ENCODE measurements around the gene SEPSECS. TPM values are rescaled to one million over a fixed set of nuclear protein-coding genes. Genes with fewer than 3 reads are reported as not detected.

The SEPSECS gene
- total and polyA plus RNA-seq, 2 of the 8 experiments (the other 6 are each of a cell fraction or from before 2014, with no cell fraction given): 1.9 to 4.1 TPM

- Histone ChIP-seq H4K8ac (ENCODE audit: extremely low read depth, insufficient read depth, low read length) (no peak overlapping the region), H3K9ac (replicated peaks in 1 of 4; ENCODE audit: extremely low read depth in 1 of 4, low read depth in 3 of 4, low read length in 3 of 4) (no peak overlapping the region), H4K5ac (ENCODE audit: insufficient read length, low read depth, low read length) (no peak overlapping the region), H2BK20ac (ENCODE audit: low read length) (no peak overlapping the region), H3K4ac (replicated peaks; ENCODE audit: insufficient read length, low read depth, low read length) (no peak overlapping the region), H3K79me1 (ENCODE audit: low read depth, low read length) (no peaks in the 10 kb centered on the region), H2BK5ac (ENCODE audit: low read depth, low read length) (no peak overlapping the region), H3K36me3 (ENCODE audit: control insufficient read depth in 2 of 4, insufficient read depth in 4 of 4, low read length in 3 of 4) (no peaks in the 10 kb centered on the region), H3K23ac (ENCODE audit: insufficient read length) (no peak overlapping the region), H2AK5ac (ENCODE audit: low read depth, low read length) (no peak overlapping the region), H4K91ac (replicated peaks; ENCODE audit: insufficient read length, low read length) (no peak overlapping the region), H3K23me2 (ENCODE audit: low read depth, low read length) (no peaks in the 10 kb centered on the region), H4K20me1 (replicated peaks in 1 of 2; ENCODE audit: control insufficient read depth in 1 of 2, insufficient read depth in 2 of 2, low read length in 2 of 2) (no peaks in the 10 kb centered on the region), H3K14ac (ENCODE audit: insufficient read length) (no peak overlapping the region), H2BK120ac (replicated peaks; ENCODE audit: low read depth, low read length) (no peak overlapping the region), H3K27me3 (replicated peaks in 1 of 4; ENCODE audit: control insufficient read depth in 3 of 4, extremely low read depth in 1 of 4, insufficient read depth in 3 of 4, low read length in 3 of 4) (no peaks in the 10 kb centered on the region), H3K27ac (ENCODE audit: low read depth, low read length) (no peak overlapping the region), H3K56ac (replicated peaks; ENCODE audit: insufficient read length, low read depth, low read length) (no peak overlapping the region), H3K18ac (ENCODE audit: extremely low read depth, low read length) (no peak overlapping the region), H2AFZ (ENCODE audit: low read length) (no peak overlapping the region), H2BK12ac (ENCODE audit: low read depth, low read length) (no peak overlapping the region), H2BK15ac (ENCODE audit: low read length) (no peak overlapping the region), H3K4me2 (ENCODE audit: insufficient read depth in 1 of 2, low read depth in 2 of 2, low read length in 2 of 2) (no peak overlapping the region), H3K9me3 (ENCODE audit: insufficient read depth in 2 of 2, low read depth in 1 of 2, low read length in 1 of 2) (no peaks in the 10 kb centered on the region), H3K4me1 (replicated peaks in 1 of 4; ENCODE audit: control insufficient read depth in 3 of 4, insufficient read depth in 4 of 4, low read length in 3 of 4) (no peaks in the 10 kb centered on the region; a peak in 2 of 7 replicates), H3K79me2 (ENCODE audit: control insufficient read depth in 1 of 2, insufficient read depth in 2 of 2, low read length in 2 of 2) (no peaks in the 10 kb centered on the region), H3K4me3 (ENCODE audit: extremely low read depth in 1 of 4, insufficient read depth in 2 of 4, low read depth in 3 of 4, low read length in 4 of 4) (no peak overlapping the region)
- TF ChIP-seq PHF8 (conservative IDR thresholded peaks at IDR 0.05; ENCODE audit: low read depth, low read length): no peak
- ChIA-PET POLR2A (ENCODE audit: partially characterized antibody) (no interaction called here), CTCF (ENCODE audit: partially characterized antibody) (interaction anchor here (1.0 to 2.2 kb wide), 2 partner anchors 9 to 35 kb away, joined by 3 to 7 read pairs; no protein-coding TSS in a partner anchor)
- FAIRE-seq (no peak), DNase-seq (ENCODE audit: low read depth in 1 of 2, low spot score in 2 of 2) (no peak)
- 85% methylated on average over 1 of the region's 1 CpG; no CpG with 5 or more reads in 1 of the 2 experiments for WGBS, 2 experiments (ENCODE audit: extremely low coverage in 1 of 2, insufficient coverage in 1 of 2, insufficient read length in 1 of 2, insufficient replicate concordance in 2 of 2, low coverage in 1 of 2, low lambda C conversion rate in 2 of 2, missing lambda C conversion rate in 1 of 2)
These were observed 79.7 kb downstream of the SEPSECS start for GRCh38 chr4:25080571-25080970.

Data from H1 (cell line).